Lower leg skin (tissue), 3 donors: Measurements from ENCODE around the gene OTUD5.

Source experiments
- POLR2A ChIP-seq, 2 donors: fragments of 450-650 bp; IDR thresholded peaks; one replicate each; pipeline ENCODE4 v1.6.1; 2016 to 2017; ENCODE audit warnings: antibody characterized with exemption in 2 of 2, mild to moderate bottlenecking in 1 of 2, moderate library complexity in 1 of 2
- TF ChIP-seq, protein P1 (sequence below), 3 donors: fragments of 450-650 bp; IDR thresholded peaks; one replicate each; pipeline ENCODE4 v1.5.1; 2016; ENCODE audit warnings: antibody characterized with exemption in 3 of 3, mild to moderate bottlenecking in 3 of 3, moderate library complexity in 2 of 3

DNA sequence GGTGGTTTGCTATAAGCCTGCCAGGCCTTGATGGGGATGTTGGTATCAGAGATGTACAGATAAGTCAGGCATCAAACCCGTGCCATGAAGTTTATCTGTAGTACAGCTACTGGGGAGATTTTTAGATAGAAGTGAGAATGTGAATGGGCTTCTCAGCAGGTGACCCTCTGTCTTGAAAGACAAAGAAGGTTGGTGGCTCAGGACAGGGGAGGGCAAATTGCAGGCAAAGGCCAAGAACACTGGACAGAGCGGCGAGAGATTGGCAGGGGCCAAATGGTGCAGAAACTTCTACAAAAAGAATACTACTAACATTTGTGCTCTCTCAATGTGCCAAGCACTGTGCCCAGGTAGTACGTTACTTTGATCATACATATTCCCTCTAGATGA lies 36.7 kb downstream of the OTUD5 start:
- TF ChIP-seq, protein P1, sequence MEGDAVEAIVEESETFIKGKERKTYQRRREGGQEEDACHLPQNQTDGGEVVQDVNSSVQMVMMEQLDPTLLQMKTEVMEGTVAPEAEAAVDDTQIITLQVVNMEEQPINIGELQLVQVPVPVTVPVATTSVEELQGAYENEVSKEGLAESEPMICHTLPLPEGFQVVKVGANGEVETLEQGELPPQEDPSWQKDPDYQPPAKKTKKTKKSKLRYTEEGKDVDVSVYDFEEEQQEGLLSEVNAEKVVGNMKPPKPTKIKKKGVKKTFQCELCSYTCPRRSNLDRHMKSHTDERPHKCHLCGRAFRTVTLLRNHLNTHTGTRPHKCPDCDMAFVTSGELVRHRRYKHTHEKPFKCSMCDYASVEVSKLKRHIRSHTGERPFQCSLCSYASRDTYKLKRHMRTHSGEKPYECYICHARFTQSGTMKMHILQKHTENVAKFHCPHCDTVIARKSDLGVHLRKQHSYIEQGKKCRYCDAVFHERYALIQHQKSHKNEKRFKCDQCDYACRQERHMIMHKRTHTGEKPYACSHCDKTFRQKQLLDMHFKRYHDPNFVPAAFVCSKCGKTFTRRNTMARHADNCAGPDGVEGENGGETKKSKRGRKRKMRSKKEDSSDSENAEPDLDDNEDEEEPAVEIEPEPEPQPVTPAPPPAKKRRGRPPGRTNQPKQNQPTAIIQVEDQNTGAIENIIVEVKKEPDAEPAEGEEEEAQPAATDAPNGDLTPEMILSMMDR (IDR thresholded peaks at IDR 0.05), result no peak
- TF ChIP-seq POLR2A (IDR thresholded peaks at IDR 0.05), result no peak
